ENCODE data around the gene DRAXIN.

DRAXIN gene

GRCh38 chr1:11690397-11691301, 861 bp upstream of the DRAXIN start:
- DNase-seq (ENCODE audit: low spot score), result no peak

GRCh38 chr1:11691928-11692711, 610 bp downstream of the DRAXIN start:
- no peak for DNase-seq (ENCODE audit: low spot score)

- no peak for DNase-seq (ENCODE audit: low spot score)
Observed at GRCh38 chr1:11693024-11693590, 1.6 kb downstream of the DRAXIN start.

DNA sequence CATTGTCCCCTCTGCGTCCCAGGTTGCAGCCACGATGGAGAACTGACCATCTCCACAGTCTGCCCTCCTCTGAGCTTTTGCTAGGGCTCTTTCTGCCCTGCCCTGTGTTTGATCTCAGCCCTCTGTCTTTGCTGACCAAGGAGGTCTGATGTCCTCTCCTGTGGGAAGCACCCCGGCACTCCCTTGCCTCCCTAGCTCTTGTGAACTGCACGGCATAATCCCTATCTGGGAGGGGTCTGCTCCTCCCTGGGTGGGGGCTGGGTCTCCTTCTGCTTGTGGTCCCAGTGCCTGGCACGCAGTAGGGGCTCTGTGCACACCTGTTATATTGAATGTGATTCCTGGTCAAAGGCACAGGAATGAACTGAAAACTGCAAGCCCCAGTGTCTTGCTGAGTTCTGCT, 2.4 kb downstream of the DRAXIN start:
- DNase-seq (ENCODE audit: low spot score), result no peak

DNA sequence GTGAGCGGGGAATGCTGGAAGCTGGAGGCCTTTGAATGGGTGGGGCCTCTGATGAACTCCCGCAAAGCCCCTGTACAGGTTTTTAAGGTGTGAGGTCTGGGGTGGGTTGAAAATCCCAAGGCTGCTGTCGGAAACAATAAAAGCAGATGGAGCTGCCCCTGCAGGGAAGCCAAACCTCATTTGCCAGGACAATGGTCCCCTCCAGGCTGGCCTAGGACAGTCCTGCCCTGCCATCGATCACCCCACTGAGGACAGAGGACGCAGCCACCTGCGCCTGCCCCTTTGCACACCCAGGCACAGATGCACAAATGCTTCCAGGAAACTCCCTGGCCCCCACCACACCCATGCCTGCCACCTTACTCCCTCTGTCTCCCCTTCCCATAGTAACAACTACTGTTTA, 4.4 kb downstream of the DRAXIN start:
- no peak for DNase-seq (ENCODE audit: low spot score)

DNA sequence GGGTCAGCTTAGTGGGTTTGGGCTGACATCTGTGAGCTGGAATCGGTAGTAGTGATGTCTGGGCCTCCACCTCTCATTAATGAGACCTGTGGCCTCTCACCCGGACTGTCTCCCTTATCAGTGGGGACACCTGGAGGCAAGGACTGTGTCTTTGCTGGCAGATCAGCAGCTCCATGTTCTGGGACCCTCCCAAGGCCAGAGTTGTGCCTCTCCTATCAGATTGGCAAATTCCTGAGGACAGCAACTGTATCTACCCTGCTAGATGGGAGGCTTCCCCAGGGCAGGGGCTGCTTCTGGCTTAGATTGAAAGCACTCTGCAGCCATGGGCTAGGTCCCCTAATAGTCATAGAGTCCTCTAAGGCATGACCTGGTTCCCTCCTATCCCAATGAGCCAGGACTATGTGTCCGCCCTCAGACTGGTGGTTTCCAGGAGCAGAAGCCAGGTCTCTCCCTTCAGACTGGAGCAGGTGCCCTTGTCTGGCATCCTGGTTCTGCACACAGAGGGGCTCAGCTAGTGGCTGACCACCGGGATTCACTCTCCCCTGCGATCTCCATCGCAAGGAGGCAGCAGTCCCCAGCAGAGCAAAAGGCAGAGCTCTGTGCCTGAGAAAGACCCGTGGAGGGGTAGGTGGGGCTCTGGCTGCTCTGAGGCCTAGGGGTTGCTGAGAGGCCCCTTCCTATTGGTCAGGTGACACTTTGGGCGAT, 5.8 kb downstream of the DRAXIN start:
- no peak for DNase-seq (ENCODE audit: low spot score)

GRCh38 chr1:11697893-11698210, 6.3 kb downstream of the DRAXIN start:
- no peak for DNase-seq (ENCODE audit: low spot score)

GRCh38 chr1:11700601-11701467, 9.3 kb downstream of the DRAXIN start:
- DNase-seq (ENCODE audit: low spot score), result no peak

- no peak for DNase-seq (ENCODE audit: low spot score)
Observed at GRCh38 chr1:11701551-11701961, 10.0 kb downstream of the DRAXIN start.

GRCh38 chr1:11701981-11702803, 10.7 kb downstream of the DRAXIN start:
- no peak for DNase-seq (ENCODE audit: low spot score)

DNA sequence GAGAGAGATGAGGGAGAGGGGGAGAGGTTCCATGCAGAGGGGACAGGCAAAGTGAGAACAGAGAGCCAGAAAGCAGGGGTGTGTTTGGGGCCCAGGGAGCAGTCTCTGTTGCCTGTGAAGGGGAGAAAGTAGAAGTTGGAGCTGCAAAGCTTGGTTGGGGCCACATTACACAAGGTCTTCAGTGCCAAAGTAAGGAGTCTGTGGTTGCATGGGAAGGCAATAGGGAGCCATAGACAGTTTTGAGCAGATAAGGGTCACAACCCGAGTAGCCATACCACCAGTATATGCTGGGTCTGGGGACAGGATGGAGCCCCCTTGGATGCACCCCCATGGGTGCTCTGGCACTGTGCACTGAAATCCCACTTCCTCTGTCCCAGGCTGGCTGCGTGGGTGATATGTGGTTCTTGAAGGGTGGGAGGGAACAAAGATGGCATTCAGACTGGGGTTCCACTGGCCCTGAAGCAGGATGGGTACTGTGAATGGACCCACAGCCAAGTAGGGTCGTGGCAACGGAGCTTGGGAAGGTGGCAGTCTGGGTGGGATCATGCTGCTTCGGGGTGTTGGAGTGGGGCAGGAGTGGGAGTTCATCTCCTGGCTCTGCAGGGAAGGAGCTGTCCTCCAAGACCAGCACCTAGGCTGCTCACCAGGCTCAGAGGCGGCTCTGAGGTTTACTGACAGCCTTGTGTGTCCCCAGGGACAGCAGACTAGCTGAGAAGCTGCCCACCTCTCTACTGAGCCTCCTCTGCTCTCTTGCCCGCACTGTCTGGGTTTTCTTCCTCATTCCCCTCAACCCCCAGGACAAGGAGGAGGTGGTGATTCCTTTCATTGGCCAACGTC, 12.1 kb downstream of the DRAXIN start:
- DNase-seq (ENCODE audit: low spot score), result no peak

DNA sequence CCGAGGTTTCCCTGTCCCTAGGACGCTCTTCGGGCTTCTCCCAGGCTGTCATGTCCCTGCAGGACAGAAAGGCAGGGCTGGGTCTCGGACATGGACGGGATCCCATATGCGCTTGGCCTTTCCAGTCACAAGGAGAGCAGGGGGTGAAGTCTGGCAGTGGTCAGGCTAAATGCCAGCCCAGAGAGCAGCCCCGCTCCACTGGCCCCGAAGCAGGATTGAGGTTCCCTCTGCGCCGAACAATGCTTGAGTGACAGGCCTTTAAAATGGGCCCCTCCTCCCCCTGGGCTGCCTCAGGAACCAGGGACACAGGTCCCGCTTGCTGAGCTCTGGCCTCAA, 12.7 kb downstream of the DRAXIN start:
- no peak for DNase-seq (ENCODE audit: low spot score)

GRCh38 chr1:11704691-11705475, 13.4 kb downstream of the DRAXIN start:
- no peak for DNase-seq (ENCODE audit: low spot score)

GRCh38 chr1:11705596-11705995, 14.1 kb downstream of the DRAXIN start:
- DNase-seq (ENCODE audit: low spot score), result no peak

- DNase-seq (ENCODE audit: low spot score), result no peak
Observed at GRCh38 chr1:11706292-11706691, 14.8 kb downstream of the DRAXIN start.

GRCh38 chr1:11707621-11708276, 16.2 kb downstream of the DRAXIN start:
- peak; percentile 75 for DNase-seq (ENCODE audit: low spot score)

- no peak for DNase-seq (ENCODE audit: low spot score)
Observed at GRCh38 chr1:11708554-11709350, 17.2 kb downstream of the DRAXIN start.

GRCh38 chr1:11711490-11711889, 20.0 kb downstream of the DRAXIN start:
- DNase-seq (ENCODE audit: low spot score), result no peak

All from HuH-7 (cell line).